C4-2B (cell line): ENCODE data around the gene MAP3K12.

Source experiments
- CTCF ChIP-seq: fragments of 450-650 bp; conservative IDR thresholded peaks from 2 replicates; pipeline ENCODE4 v1.5.1; 2017; ENCODE audit warnings: mild to moderate bottlenecking
- ZFX ChIP-seq: fragments of 450-650 bp; IDR thresholded peaks from 2 replicates; pipeline ENCODE4 v1.6.1; 2017

DNA sequence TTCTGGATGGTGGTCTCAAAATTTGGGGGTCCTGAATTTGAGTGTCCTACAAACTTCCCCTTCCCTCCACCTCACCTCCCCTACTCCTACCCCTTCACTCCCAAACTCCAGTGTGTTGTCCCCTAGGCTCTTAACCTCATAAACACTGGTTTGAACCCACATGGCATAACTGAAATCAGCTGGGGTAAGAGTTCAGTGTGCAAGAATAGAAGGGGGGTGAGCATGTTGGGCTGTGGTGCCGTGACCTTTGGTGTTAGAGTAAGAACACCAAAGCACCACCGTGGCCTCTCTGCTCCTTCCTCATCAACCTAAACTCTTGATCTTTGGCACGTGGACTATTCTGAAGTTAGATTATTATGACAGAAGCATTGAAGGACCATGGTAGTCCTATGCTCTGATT lies 36.3 kb downstream of the MAP3K12 start:
- TF ChIP-seq CTCF = no peak
- TF ChIP-seq ZFX = no peak
